SK-N-SH (cell line): ENCODE measurements around the gene NTPCR. TPM values are rescaled to one million over a fixed set of nuclear protein-coding genes. Genes with fewer than 3 reads are reported as not detected.

Source experiments
- CTCF ChIA-PET: fragments of 300-600, 350-600 bp; formaldehyde crosslinking; extraction: SDS; loops from one replicate; lab custom pipeline; 2021; lab: Yijun Ruan, JAX
- POLR2A ChIA-PET: fragments of 350-600 bp; sonication (Branson Sonifier 250); formaldehyde crosslinking; extraction: SDS; loops from one replicate; lab custom pipeline; 2020; ENCODE audit warnings: antibody characterized with exemption, inconsistent platforms; lab: Yijun Ruan, JAX
- DNase-seq: peaks from one replicate; pipeline ENCODE4 v3.0.0; 2012
- H2AFZ ChIP-seq: fragments of 200-600 bp; sonication (generic); 2 replicates; pipeline ENCODE4 v1.8.1; 2016; ENCODE audit warnings: antibody characterized with exemption, mild to moderate bottlenecking, low read depth
- H3F3A ChIP-seq: fragments of 200-600 bp; sonication (generic); replicated peaks from 2 replicates; pipeline ENCODE3; 2016; ENCODE audit warnings: antibody characterized with exemption, mild to moderate bottlenecking; ENCODE audit not compliant: insufficient read depth
- H3K27ac ChIP-seq, 2 experiments: fragments of 200-500 bp in 1 of 2; fragments of 200-600 bp in 1 of 2; sonication (Bioruptor generic) in 1 of 2; sonication (generic), shearing (Covaris generic) in 1 of 2; 2 replicates each; pipeline versions ENCODE4 v1.5.1 to v1.6.1; 2014 to 2016; ENCODE audit warnings: low read depth in 2 of 2, inconsistent platforms in 1 of 2, low read length in 1 of 2, mild to moderate bottlenecking in 1 of 2, mixed read lengths in 1 of 2
- H3K27me3 ChIP-seq: fragments of 200-600 bp; sonication (generic), shearing (Covaris generic); 2 replicates; pipeline ENCODE4 v1.6.1; 2016; ENCODE audit warnings: mixed run types; ENCODE audit not compliant: insufficient read depth
- H3K36me3 ChIP-seq, 2 experiments: fragments of 200-500 bp in 1 of 2; fragments of 200-600 bp in 1 of 2; sonication (Bioruptor generic) in 1 of 2; sonication (generic) in 1 of 2; replicated peaks in 1 of 2; 2 replicates each; pipeline versions ENCODE3 to v1.5.1; 2014 to 2016; ENCODE audit warnings: low read length in 1 of 2, mild to moderate bottlenecking in 1 of 2; ENCODE audit not compliant: insufficient read depth in 2 of 2, control insufficient read depth in 1 of 2
- H3K4me1 ChIP-seq, 2 experiments: fragments of 200-500 bp in 1 of 2; fragments of 200-600 bp in 1 of 2; sonication (Bioruptor generic) in 1 of 2; sonication (generic), shearing (Covaris generic) in 1 of 2; 2 replicates each; pipeline versions ENCODE4 v1.5.1 to v1.6.1; 2014 to 2016; ENCODE audit warnings: low read depth in 1 of 2, low read length in 1 of 2, mixed run types in 1 of 2; ENCODE audit not compliant: insufficient read depth in 2 of 2, control insufficient read depth in 1 of 2
- H3K4me2 ChIP-seq: fragments of 200-600 bp; sonication (generic), shearing (Covaris generic); 2 replicates; pipeline ENCODE4 v1.6.1; 2017; ENCODE audit warnings: mixed run types
- H3K4me3 ChIP-seq, 2 experiments: fragments of 200-500 bp in 1 of 2; fragments of 200-600 bp in 1 of 2; sonication (Bioruptor generic) in 1 of 2; sonication (generic), shearing (Covaris generic) in 1 of 2; 2 replicates each; pipeline versions ENCODE4 v1.5.1 to v1.8.1; 2014 to 2016; ENCODE audit warnings: low read depth in 2 of 2, inconsistent platforms in 1 of 2, low read length in 1 of 2, mild to moderate bottlenecking in 1 of 2, mixed read lengths in 1 of 2, moderate library complexity in 1 of 2
- H3K79me2 ChIP-seq: fragments of 200-600 bp; sonication (generic); 2 replicates; pipeline ENCODE4 v1.8.1; 2017; ENCODE audit warnings: mild to moderate bottlenecking; ENCODE audit not compliant: insufficient read depth
- H3K9ac ChIP-seq: fragments of 200-600 bp; sonication (generic); 2 replicates; pipeline ENCODE4 v1.6.1; 2017; ENCODE audit warnings: mixed run types
- H3K9me2 ChIP-seq: fragments of 200-600 bp; sonication (generic); 2 replicates; pipeline ENCODE4 v1.6.1; 2017; ENCODE audit warnings: mixed run types
- H3K9me3 ChIP-seq: fragments of 200-600 bp; sonication (generic); 2 replicates; pipeline ENCODE4 v1.6.1; 2017; ENCODE audit warnings: mixed run types, mild to moderate bottlenecking, moderate library complexity
- H4K20me1 ChIP-seq: fragments of 200-600 bp; sonication (generic); 2 replicates; pipeline ENCODE4 v1.6.1; 2017; ENCODE audit warnings: mild to moderate bottlenecking, mixed run types; ENCODE audit not compliant: insufficient read depth
- CHD2 ChIP-seq: fragments of 150-350 bp; IDR thresholded peaks from 2 replicates; pipeline ENCODE4 v1.6.1; 2018; ENCODE audit warnings: low read length; ENCODE audit not compliant: partially characterized antibody
- EP300 ChIP-seq, 2 experiments: IDR thresholded peaks; 2 replicates each; pipeline versions ENCODE4 v1.4.0 to v1.6.1; 2012; ENCODE audit warnings: borderline replicate concordance in 1 of 2, low read depth in 1 of 2, low read length in 1 of 2
- EZH2phosphoT487 ChIP-seq: fragments of 200-600 bp; sonication (generic); IDR thresholded peaks from 2 replicates; pipeline ENCODE4 v1.6.1; 2017; ENCODE audit warnings: low read depth, mixed run types, mild to moderate bottlenecking, antibody characterized with exemption, moderate library complexity, borderline replicate concordance
- FOSL2 ChIP-seq: IDR thresholded peaks from 2 replicates; pipeline ENCODE4 v1.4.0; 2012; ENCODE audit warnings: low read depth, mild to moderate bottlenecking, moderate library complexity, borderline replicate concordance
- FOXJ3 ChIP-seq: sonication (generic); formaldehyde crosslinking; IDR thresholded peaks from 2 replicates; pipeline ENCODE4 v1.5.1; 2020; ENCODE audit warnings: mild to moderate bottlenecking, missing genetic modification reagents
- FOXM1 ChIP-seq: IDR thresholded peaks from 2 replicates; pipeline ENCODE4 v1.4.0; 2012; ENCODE audit warnings: low read depth, mild to moderate bottlenecking
- GABPA ChIP-seq: IDR thresholded peaks from 2 replicates; pipeline ENCODE4 v1.4.0; 2012; ENCODE audit warnings: low read depth, mild to moderate bottlenecking
- IRF3 ChIP-seq: fragments of 150-350 bp; IDR thresholded peaks from 2 replicates; pipeline ENCODE4 v1.6.1; 2016; ENCODE audit warnings: mild to moderate bottlenecking, low read depth, low read length
- JUND ChIP-seq: IDR thresholded peaks from 2 replicates; pipeline ENCODE4 v1.4.0; 2012
- MAX ChIP-seq: IDR thresholded peaks from 2 replicates; pipeline ENCODE4 v1.4.0; 2012; ENCODE audit warnings: low read depth
- MEF2A ChIP-seq: IDR thresholded peaks from 2 replicates; pipeline ENCODE4 v1.4.0; 2012; ENCODE audit warnings: low read depth, borderline replicate concordance
- MXI1 ChIP-seq: IDR thresholded peaks from 2 replicates; pipeline ENCODE4 v1.6.1; 2012; ENCODE audit warnings: mild to moderate bottlenecking, low read depth, low read length, improper control_type of control experiment
- NFIC ChIP-seq: IDR thresholded peaks from 2 replicates; pipeline ENCODE4 v1.4.0; 2012; ENCODE audit warnings: borderline replicate concordance
- NRF1 ChIP-seq: IDR thresholded peaks from 2 replicates; pipeline ENCODE4 v1.6.1; 2012; ENCODE audit warnings: low read depth, mild to moderate bottlenecking, low read length
- PBX3 ChIP-seq: IDR thresholded peaks from 2 replicates; pipeline ENCODE4; 2012
- RAD21 ChIP-seq: IDR thresholded peaks from 2 replicates; pipeline ENCODE4 v1.6.1; 2012; ENCODE audit warnings: mild to moderate bottlenecking, low read length
- RCOR1 ChIP-seq: fragments of 150-350 bp; IDR thresholded peaks from 2 replicates; pipeline ENCODE4 v1.6.1; 2017; ENCODE audit warnings: antibody characterized with exemption, low read length
- RXRA ChIP-seq: IDR thresholded peaks from 2 replicates; pipeline ENCODE4 v1.4.0; 2012; ENCODE audit warnings: low read depth, mild to moderate bottlenecking, borderline replicate concordance
- SIN3A ChIP-seq: IDR thresholded peaks from 2 replicates; pipeline ENCODE4 v1.6.1; 2012; ENCODE audit warnings: low read depth, mild to moderate bottlenecking, low read length, moderate library complexity, borderline replicate concordance
- SMC3 ChIP-seq: IDR thresholded peaks from 2 replicates; pipeline ENCODE4 v1.6.1; 2012; ENCODE audit warnings: low read depth, low read length, improper control_type of control experiment
- TAF1 ChIP-seq: IDR thresholded peaks from 2 replicates; pipeline ENCODE4 v1.6.1; 2012; ENCODE audit warnings: low read depth, mild to moderate bottlenecking, low read length, moderate library complexity, borderline replicate concordance
- TEAD4 ChIP-seq: IDR thresholded peaks from 2 replicates; pipeline ENCODE4 v1.4.0; 2012; ENCODE audit warnings: mild to moderate bottlenecking, borderline replicate concordance; ENCODE audit not compliant: insufficient read depth
- USF2 ChIP-seq: fragments of 150-350 bp; IDR thresholded peaks from 2 replicates; pipeline ENCODE4 v1.6.1; 2017; ENCODE audit warnings: antibody characterized with exemption, low read length, low read depth, borderline replicate concordance
- WGBS: methylation state at CpG from one replicate; pipeline ENCODE4 v1.1.6; 2017; ENCODE audit warnings: low lambda C conversion rate; 5-methylcytosine and 5-hydroxymethylcytosine counted together
- polyA plus RNA-seq, 3 experiments: library from polyadenylated mRNA; depleted of rRNA; stranded (reverse); fragments of >200 nt; gene quantifications; 2 replicates each; pipeline ENCODE4 v1.2.3, GENCODE V29; 2012

Gene NTPCR
- polyA plus RNA-seq, 1 of the 3 experiments (the other 2 are of a cell fraction), result 20.8 TPM

DNA sequence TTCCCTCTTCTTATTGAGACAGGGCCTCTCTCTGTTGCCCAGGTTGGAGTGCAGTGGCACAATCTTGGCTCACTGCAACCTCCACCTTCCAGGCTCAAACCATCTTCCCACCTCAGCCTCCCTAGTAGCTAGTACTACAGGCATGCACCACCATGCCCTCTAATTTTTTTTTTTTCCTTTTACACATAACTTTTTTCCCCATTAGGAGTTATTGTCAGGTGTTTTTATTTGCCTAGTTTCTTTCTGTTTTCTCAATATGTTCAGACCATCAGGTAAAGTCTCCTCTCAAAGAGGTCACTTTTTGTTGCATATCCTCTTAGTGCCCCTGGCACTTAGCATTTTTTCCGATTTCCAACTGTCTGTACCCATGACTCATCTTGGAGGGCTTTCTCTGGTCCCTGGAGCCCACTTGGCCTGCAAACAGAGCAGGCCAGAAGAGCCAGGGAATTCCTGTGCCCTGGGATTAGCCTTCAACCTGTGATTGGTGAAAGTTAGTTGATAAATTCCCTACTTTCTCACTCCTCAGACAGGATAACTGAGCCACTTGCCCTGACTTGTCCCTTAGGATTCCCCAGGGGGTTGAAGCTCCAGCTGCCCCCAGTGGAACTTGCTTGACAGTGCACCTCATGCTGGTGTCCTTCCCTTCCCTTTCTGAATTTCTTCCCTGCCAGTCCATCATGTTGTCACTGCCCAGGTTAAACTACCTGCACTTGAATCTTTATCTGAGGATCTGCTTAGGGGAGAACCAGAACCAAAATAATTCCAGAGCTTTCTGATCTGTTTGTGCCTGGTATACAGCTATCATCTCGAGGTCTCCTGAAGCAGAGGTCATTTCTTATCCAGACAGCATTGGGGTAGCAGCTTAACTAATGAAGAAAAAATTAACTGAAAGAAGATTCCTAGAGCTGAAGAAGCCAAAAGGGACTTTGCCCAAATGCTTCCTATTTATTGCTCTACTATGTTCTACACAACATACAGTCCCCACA, 2.4 kb downstream of the NTPCR start (continued):
- TF ChIP-seq PBX3, result 0 out of 2 replicates have a peak, but pooled peaks have one; percentile 9
- no peak for TF ChIP-seq MAX
- no peak for TF ChIP-seq FOXM1
- peak; percentile 31; the same call in 1 of the 2 replicates for TF ChIP-seq FOSL2
- TF ChIP-seq JUND, result no peak
- no peak for TF ChIP-seq TAF1
- no peak for TF ChIP-seq RCOR1
- TF ChIP-seq EP300 (IDR thresholded peaks at IDR 0.05; ENCODE audit: borderline replicate concordance in 1 of 2, low read depth in 1 of 2, low read length in 1 of 2), result no peak
- peak; percentile 35; the same call in 1 of the 2 replicates for TF ChIP-seq SMC3
- TF ChIP-seq MEF2A, result no peak
- TF ChIP-seq IRF3, result no peak

DNA sequence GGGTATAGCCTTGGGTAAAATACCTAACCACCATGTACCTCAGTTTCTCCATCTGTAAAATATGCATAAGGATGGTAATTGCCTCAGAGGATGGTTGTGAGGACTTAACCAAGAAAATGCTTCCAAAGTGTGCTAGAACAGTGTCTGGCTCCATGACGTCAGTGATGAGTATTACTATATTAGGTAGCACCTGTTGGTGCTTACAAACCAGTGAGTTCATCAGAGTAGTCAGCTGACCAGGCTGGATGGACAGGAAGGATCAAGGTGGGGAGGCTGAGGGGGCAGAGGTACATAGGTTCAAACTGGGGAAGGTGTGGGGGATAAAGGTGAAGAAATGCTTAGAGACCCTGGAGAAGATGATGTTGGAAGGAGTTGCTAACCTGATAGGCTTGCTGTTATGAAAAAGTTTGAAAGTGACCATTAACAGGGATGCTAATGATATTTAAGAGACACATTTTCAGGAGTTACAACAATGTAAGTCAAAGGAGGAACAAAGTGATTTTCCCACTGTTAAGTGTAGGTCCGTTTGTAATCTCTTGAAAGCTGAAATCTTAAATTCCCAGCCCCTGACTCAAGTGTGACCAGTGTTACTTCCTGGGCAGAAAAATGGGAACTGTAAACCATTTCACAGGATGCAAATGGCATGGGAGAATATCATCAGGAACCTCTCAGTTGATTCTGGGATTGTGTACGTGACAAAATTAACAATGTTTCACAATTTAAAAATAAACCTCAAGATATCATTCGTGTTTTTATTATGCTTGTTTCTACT, 4.4 kb downstream of the NTPCR start:
- no peak for DNase-seq
- H4K20me1 ChIP-seq, result no peaks in the 10 kb centered on the region
- H3K4me1 ChIP-seq, result peaks cover 0 to 14% of the 10 kb centered on the region in 2 experiments; a peak in 3 of 4 replicates
- no peak overlapping the region for H3K9ac ChIP-seq
- H3K4me2 ChIP-seq, result no peak overlapping the region
- peaks cover 4% of the 10 kb centered on the region; the same call in 1 of the 2 replicates for H3K79me2 ChIP-seq
- no peaks in the 10 kb centered on the region for H3K9me3 ChIP-seq
- H3K27ac ChIP-seq, result no peak overlapping the region
- peaks cover 24 to 34% of the 10 kb centered on the region in 2 experiments for H3K36me3 ChIP-seq
- no peak overlapping the region for H2AFZ ChIP-seq
- H3F3A ChIP-seq, result no peaks in the 10 kb centered on the region
- CTCF ChIA-PET, result interaction anchor here (1.4 to 3.5 kb wide), 2 partner anchors 10 to 24 kb away, joined by 4 to 15 read pairs; no protein-coding TSS in a partner anchor
- TF ChIP-seq EP300 (IDR thresholded peaks at IDR 0.05; ENCODE audit: borderline replicate concordance in 1 of 2, low read depth in 1 of 2, low read length in 1 of 2), result no peak
- no peak for TF ChIP-seq MXI1
- no peak for TF ChIP-seq NFIC
- no peak for TF ChIP-seq USF2
- no peak for TF ChIP-seq NRF1
- no peak for TF ChIP-seq EZH2phosphoT487
- TF ChIP-seq CHD2, result no peak
- TF ChIP-seq RXRA, result no peak
- no peak for TF ChIP-seq TAF1
- no peak for TF ChIP-seq MEF2A
- TF ChIP-seq PBX3, result no peak
- TF ChIP-seq GABPA, result no peak
- no peak for TF ChIP-seq SMC3
- no peak for TF ChIP-seq FOXM1
- TF ChIP-seq FOSL2, result no peak
- no peak for TF ChIP-seq RAD21
- no peak for TF ChIP-seq FOXJ3 (CRISPR knock-in tag)
- no peak for TF ChIP-seq SIN3A
- TF ChIP-seq TEAD4, result no peak
- H3K9me2 ChIP-seq, result no peaks in the 10 kb centered on the region
- H3K4me3 ChIP-seq, result no peak overlapping the region
- no peaks in the 10 kb centered on the region for H3K27me3 ChIP-seq
- POLR2A ChIA-PET, result no interaction called here
- WGBS, result 91% methylated on average over 4 of the region's 4 CpGs
